ENCODE results near the gene SEMA6A.

Gene SEMA6A

GRCh38 chr5:116424258-116424615 is 150.4 kb downstream of the SEMA6A start:
- H3K36me3 Mint-ChIP-seq (ENCODE audit: low read depth) = no peaks in the 10 kb centered on the region
- peaks cover 38% of the 10 kb centered on the region for H3K4me1 Mint-ChIP-seq
- no peak for TF ChIP-seq CTCF (IDR thresholded peaks at IDR 0.05; ENCODE audit: unreplicated experiment in 3 of 3)
- H3K27me3 Mint-ChIP-seq (ENCODE audit: low read depth) = no peaks in the 10 kb centered on the region
- H3K27ac Mint-ChIP-seq = peak overlapping the region; percentile 69 to 95 (median 89)
- H3K4me3 Mint-ChIP-seq = no peak overlapping the region
- H3K9me3 Mint-ChIP-seq = no peaks in the 10 kb centered on the region

- peaks cover 43% of the 10 kb centered on the region for H3K4me1 Mint-ChIP-seq
- peak overlapping the region; percentile 69 to 95 (median 89) for H3K27ac Mint-ChIP-seq
- no peak for TF ChIP-seq CTCF (IDR thresholded peaks at IDR 0.05; ENCODE audit: unreplicated experiment in 3 of 3)
- no peak overlapping the region for H3K4me3 Mint-ChIP-seq
- no peaks in the 10 kb centered on the region for H3K27me3 Mint-ChIP-seq (ENCODE audit: low read depth)
- no peaks in the 10 kb centered on the region for H3K9me3 Mint-ChIP-seq
- H3K36me3 Mint-ChIP-seq (ENCODE audit: low read depth) = no peaks in the 10 kb centered on the region
These were observed 150.9 kb downstream of the SEMA6A start for GRCh38 chr5:116423587-116424257.

- Mint-ChIP-seq H3K4me1 (peaks cover 43% of the 10 kb centered on the region), H3K4me3 (no peak overlapping the region), H3K36me3 (ENCODE audit: low read depth) (no peaks in the 10 kb centered on the region), H3K9me3 (no peaks in the 10 kb centered on the region), H3K27me3 (ENCODE audit: low read depth) (no peaks in the 10 kb centered on the region), H3K27ac (peak overlapping the region; percentile 69 to 95 (median 89))
- no peak for TF ChIP-seq CTCF (IDR thresholded peaks at IDR 0.05; ENCODE audit: unreplicated experiment in 3 of 3)
These were observed 151.5 kb downstream of the SEMA6A start for GRCh38 chr5:116423141-116423540.

- TF ChIP-seq CTCF (IDR thresholded peaks at IDR 0.05; ENCODE audit: unreplicated experiment in 3 of 3) = no peak
- H3K9me3 Mint-ChIP-seq = no peaks in the 10 kb centered on the region
- no peak overlapping the region for H3K4me3 Mint-ChIP-seq
- peak overlapping the region in 1 of 3 experiments; percentile 14 for H3K27ac Mint-ChIP-seq
- H3K4me1 Mint-ChIP-seq = peaks cover 47% of the 10 kb centered on the region
- H3K27me3 Mint-ChIP-seq (ENCODE audit: low read depth) = no peaks in the 10 kb centered on the region
- H3K36me3 Mint-ChIP-seq (ENCODE audit: low read depth) = no peaks in the 10 kb centered on the region
These were observed 153.5 kb downstream of the SEMA6A start for GRCh38 chr5:116421080-116421629.

GRCh38 chr5:116420540-116420939 is 154.1 kb downstream of the SEMA6A start:
- Mint-ChIP-seq H3K36me3 (ENCODE audit: low read depth) (no peaks in the 10 kb centered on the region), H3K4me1 (peaks cover 50% of the 10 kb centered on the region), H3K4me3 (no peak overlapping the region), H3K27me3 (ENCODE audit: low read depth) (no peaks in the 10 kb centered on the region), H3K9me3 (no peaks in the 10 kb centered on the region), H3K27ac (peak overlapping the region in 1 of 3 experiments; percentile 62)
- no peak for TF ChIP-seq CTCF (IDR thresholded peaks at IDR 0.05; ENCODE audit: unreplicated experiment in 3 of 3)

- no peak for TF ChIP-seq CTCF (IDR thresholded peaks at IDR 0.05; ENCODE audit: unreplicated experiment in 3 of 3)
- Mint-ChIP-seq H3K4me3 (no peak overlapping the region), H3K36me3 (ENCODE audit: low read depth) (no peaks in the 10 kb centered on the region), H3K4me1 (peaks cover 54% of the 10 kb centered on the region), H3K27me3 (ENCODE audit: low read depth) (no peaks in the 10 kb centered on the region), H3K9me3 (no peaks in the 10 kb centered on the region), H3K27ac (peak overlapping the region in 2 of 3 experiments; percentile 62 to 78)
These were observed 155.4 kb downstream of the SEMA6A start for GRCh38 chr5:116419258-116419657.
